MCF 10A (cell line): ENCODE data around the gene MPRIP. TPM values are rescaled to one million over a fixed set of nuclear protein-coding genes. Genes with fewer than 3 reads are reported as not detected.

Experiments used
- BruUV-seq: library from RNA; stranded (reverse); fragments of 400-500 nt; replicated peaks from 2 replicates; lab custom pipeline; 2021; lab: Mats Ljungman, UMichigan
- CTCF ChIA-PET: fragments of 300-600 bp; sonication (Branson Sonifier 250); formaldehyde crosslinking; extraction: SDS; loops from one replicate; lab custom pipeline; 2021; ENCODE audit warnings: antibody characterized with exemption, inconsistent platforms; lab: Yijun Ruan, JAX
- POLR2A ChIA-PET: fragments of 300-600, 350-650 bp; sonication (Branson Sonifier 250); formaldehyde crosslinking; extraction: SDS; loops from one replicate; lab custom pipeline; 2020; ENCODE audit warnings: antibody characterized with exemption, inconsistent platforms; lab: Yijun Ruan, JAX
- DNase-seq: peaks from one replicate; pipeline ENCODE4 v3.0.0-alpha.2; 2018; ENCODE audit not compliant: unreplicated experiment
- H3K27ac Mint-ChIP-seq: one replicate; pipeline ENCODE4 v1.8.0; 2022; ENCODE audit warnings: mild to moderate bottlenecking, low read depth, mixed read lengths; ENCODE audit not compliant: unreplicated experiment
- H3K27me3 Mint-ChIP-seq: one replicate; pipeline ENCODE4 v1.8.0; 2022; ENCODE audit warnings: mixed read lengths; ENCODE audit not compliant: insufficient read depth, unreplicated experiment
- H3K36me3 Mint-ChIP-seq: one replicate; pipeline ENCODE4 v1.8.0; 2022; ENCODE audit warnings: mild to moderate bottlenecking, moderate library complexity, mixed read lengths; ENCODE audit not compliant: insufficient read depth, unreplicated experiment
- H3K4me1 Mint-ChIP-seq: one replicate; pipeline ENCODE4 v1.8.0; 2022; ENCODE audit warnings: mixed read lengths; ENCODE audit not compliant: insufficient read depth, unreplicated experiment
- H3K4me3 Mint-ChIP-seq: one replicate; pipeline ENCODE4 v1.8.0; 2022; ENCODE audit warnings: mild to moderate bottlenecking, moderate library complexity, mixed read lengths; ENCODE audit not compliant: unreplicated experiment
- H3K9me3 Mint-ChIP-seq: one replicate; pipeline ENCODE4 v1.8.0; 2022; ENCODE audit warnings: mixed read lengths; ENCODE audit not compliant: unreplicated experiment
- intact Hi-C: fragments of 100-400 bp; cut with micrococcal nuclease; formaldehyde crosslinking; loops from 2 replicates; pipeline ENCODE4 v1.14.1; 2022
- total RNA-seq: library from RNA; stranded (reverse); gene quantifications from 2 replicates; pipeline ENCODE4 v1.2.3, GENCODE V29; 2022
- TF ChIP-seq, protein P1 (sequence below): fragments of 200-600 bp; IDR thresholded peaks from one replicate; pipeline ENCODE4 v1.8.0; 2022; ENCODE audit warnings: antibody characterized with exemption, mild to moderate bottlenecking; ENCODE audit not compliant: unreplicated experiment

Gene MPRIP
- total RNA-seq, 1 experiment from 2014 or later = 230 TPM

- DNase-seq = no peak
- Mint-ChIP-seq H3K36me3 (peaks cover 64% of the 10 kb centered on the region), H3K27me3 (no peaks in the 10 kb centered on the region), H3K9me3 (no peaks in the 10 kb centered on the region), H3K27ac (peak overlapping the region; percentile 75), H3K4me1 (peaks cover 33% of the 10 kb centered on the region), H3K4me3 (no peak overlapping the region)
- ChIA-PET CTCF (interaction anchor here (0.6 to 1.0 kb wide), 2 partner anchors 147 to 1064 kb away, joined by 3 read pairs; no protein-coding TSS in a partner anchor), POLR2A (interaction anchor here (0.6 kb wide), 1 partner anchor 135 kb away, joined by 3 read pairs; no protein-coding TSS in a partner anchor)
- TF ChIP-seq, protein P1, sequence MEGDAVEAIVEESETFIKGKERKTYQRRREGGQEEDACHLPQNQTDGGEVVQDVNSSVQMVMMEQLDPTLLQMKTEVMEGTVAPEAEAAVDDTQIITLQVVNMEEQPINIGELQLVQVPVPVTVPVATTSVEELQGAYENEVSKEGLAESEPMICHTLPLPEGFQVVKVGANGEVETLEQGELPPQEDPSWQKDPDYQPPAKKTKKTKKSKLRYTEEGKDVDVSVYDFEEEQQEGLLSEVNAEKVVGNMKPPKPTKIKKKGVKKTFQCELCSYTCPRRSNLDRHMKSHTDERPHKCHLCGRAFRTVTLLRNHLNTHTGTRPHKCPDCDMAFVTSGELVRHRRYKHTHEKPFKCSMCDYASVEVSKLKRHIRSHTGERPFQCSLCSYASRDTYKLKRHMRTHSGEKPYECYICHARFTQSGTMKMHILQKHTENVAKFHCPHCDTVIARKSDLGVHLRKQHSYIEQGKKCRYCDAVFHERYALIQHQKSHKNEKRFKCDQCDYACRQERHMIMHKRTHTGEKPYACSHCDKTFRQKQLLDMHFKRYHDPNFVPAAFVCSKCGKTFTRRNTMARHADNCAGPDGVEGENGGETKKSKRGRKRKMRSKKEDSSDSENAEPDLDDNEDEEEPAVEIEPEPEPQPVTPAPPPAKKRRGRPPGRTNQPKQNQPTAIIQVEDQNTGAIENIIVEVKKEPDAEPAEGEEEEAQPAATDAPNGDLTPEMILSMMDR = no peak
- BruUV-seq = no TSS peak
- intact Hi-C loops = loop anchor here (5.0 to 10.0 kb wide), 2 partner anchors 107 to 145 kb away; partner anchors contain the start of gene MPRIP
These were observed 107.5 kb downstream of the MPRIP start for GRCh38 chr17:17149520-17150447.

GRCh38 chr17:17150448-17150800 is 108.2 kb downstream of the MPRIP start:
- Mint-ChIP-seq H3K4me1 (peaks cover 33% of the 10 kb centered on the region), H3K9me3 (no peaks in the 10 kb centered on the region), H3K36me3 (peaks cover 64% of the 10 kb centered on the region), H3K27me3 (no peaks in the 10 kb centered on the region), H3K27ac (peak overlapping the region; percentile 75), H3K4me3 (no peak overlapping the region)
- no peak for DNase-seq
- ChIA-PET POLR2A (no interaction called here), CTCF (interaction anchor here (0.6 kb wide), 1 partner anchor 1064 kb away, joined by 3 read pairs; no protein-coding TSS in a partner anchor)
- intact Hi-C loops = loop anchor here (5.0 to 10.0 kb wide), 2 partner anchors 108 to 146 kb away; partner anchors contain the start of gene MPRIP
- TF ChIP-seq, protein P1 = no peak
- no TSS peak for BruUV-seq

DNA sequence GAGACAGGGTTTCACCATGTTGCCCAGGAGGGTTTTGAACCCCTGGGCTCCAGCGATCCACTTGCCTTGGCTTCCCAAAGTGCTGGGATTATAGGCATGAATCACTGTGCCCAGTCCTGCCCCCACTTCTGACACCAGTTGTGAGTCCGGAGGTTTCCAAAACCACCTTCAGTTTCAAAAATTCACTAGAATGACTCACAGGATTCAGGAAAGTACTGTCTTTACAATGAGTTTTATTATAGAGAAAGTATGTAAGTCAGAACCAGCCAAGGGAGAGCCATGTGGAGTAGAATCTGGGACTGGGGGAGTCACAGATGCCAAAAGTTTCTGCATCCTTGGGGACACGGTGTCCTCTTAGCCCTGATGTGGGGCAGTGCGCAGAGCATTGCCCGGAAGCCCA is 108.8 kb downstream of the MPRIP start:
- TF ChIP-seq, protein P1 = no peak
- DNase-seq = peak; percentile 88
- intact Hi-C loops = loop anchor here (5.0 to 10.0 kb wide), 2 partner anchors 109 to 146 kb away; partner anchors contain the start of gene MPRIP
- ChIA-PET CTCF (interaction anchor here (1.0 to 1.4 kb wide), 2 partner anchors 150 to 151 kb away, joined by 3 to 6 read pairs; no protein-coding TSS in a partner anchor), POLR2A (interaction anchor here (0.6 kb wide), 1 partner anchor 106 kb away, joined by 3 read pairs; no protein-coding TSS in a partner anchor)
- Mint-ChIP-seq H3K27ac (peak overlapping the region; percentile 75), H3K27me3 (no peaks in the 10 kb centered on the region), H3K36me3 (peaks cover 67% of the 10 kb centered on the region), H3K9me3 (no peaks in the 10 kb centered on the region), H3K4me1 (peaks cover 33% of the 10 kb centered on the region), H3K4me3 (peak overlapping the region; percentile 5)
- BruUV-seq = no TSS peak

GRCh38 chr17:17151541-17151940 is 109.3 kb downstream of the MPRIP start:
- intact Hi-C loops = loop anchor here (5.0 to 10.0 kb wide), 2 partner anchors 109 to 147 kb away; partner anchors contain the start of gene MPRIP
- Mint-ChIP-seq H3K36me3 (peaks cover 64% of the 10 kb centered on the region), H3K4me3 (peak overlapping the region; percentile 5), H3K9me3 (no peaks in the 10 kb centered on the region), H3K27ac (peak overlapping the region; percentile 75), H3K4me1 (peaks cover 33% of the 10 kb centered on the region), H3K27me3 (no peaks in the 10 kb centered on the region)
- no peak for DNase-seq
- ChIA-PET POLR2A (interaction anchor here (0.6 kb wide), 1 partner anchor 107 kb away, joined by 3 read pairs; no protein-coding TSS in a partner anchor), CTCF (interaction anchor here (1.0 to 1.4 kb wide), 2 partner anchors 151 to 152 kb away, joined by 3 to 6 read pairs; no protein-coding TSS in a partner anchor)
- TF ChIP-seq, protein P1 = no peak
- no TSS peak for BruUV-seq
